M059J (cell line): Measurements from ENCODE around the gene ZFP3. TPM values are rescaled to one million over a fixed set of nuclear protein-coding genes. Genes with fewer than 3 reads are reported as not detected.
"Not testable (repeated sequence)": the region's sequence is repeated elsewhere in the genome, so short reads cannot be mapped to it uniquely, and the experiment has no call there.

Source experiments
- DNase-seq: peaks from one replicate; pipeline ENCODE4 v3.0.0-alpha.2; 2012; ENCODE audit warnings: low read depth
- total RNA-seq: library from RNA; depleted of rRNA; stranded (reverse); fragments of >200 nt; shearing (Covaris generic); gene quantifications from 2 replicates; pipeline ENCODE4 v1.2.3, GENCODE V29; 2014; rRNA removed

The ZFP3 gene
- total RNA-seq, 1 experiment from 2014 or later: 3.2 TPM

- DNase-seq: no peak
These were observed 60.6 kb downstream of the ZFP3 start for GRCh38 chr17:5138616-5139457.

- DNase-seq: no peak
These were observed 61.1 kb downstream of the ZFP3 start for GRCh38 chr17:5139458-5139732.

- DNase-seq: not testable (repeated sequence)
These were observed 64.6 kb downstream of the ZFP3 start for GRCh38 chr17:5142877-5143276.

Other genes with a start within 250 kb of the ZFP3 start
- gene MINK1, start 245.1 kb upstream of the ZFP3 start, total RNA-seq: 20.2 and 28.7 TPM in 2 replicates
- 0.20 TPM in 1 of 2 replicates, not detected in the other for gene C17orf107, start 178.9 kb upstream of the ZFP3 start, total RNA-seq
- 0.02 TPM in 1 of 2 replicates, not detected in the other for gene CHRNE, start 175.4 kb upstream of the ZFP3 start, total RNA-seq
- 0.05 TPM in 1 of 2 replicates, not detected in the other for gene GP1BA, start 146.2 kb upstream of the ZFP3 start, total RNA-seq
- 87.0 and 103 TPM in 2 replicates for gene SLC25A11, start 138.4 kb upstream of the ZFP3 start, total RNA-seq
- 27.8 and 30.5 TPM in 2 replicates for gene RNF167, start 138.2 kb upstream of the ZFP3 start, total RNA-seq
- gene PFN1, start 129.9 kb upstream of the ZFP3 start, total RNA-seq: 1,238 and 1,483 TPM in 2 replicates
- gene ENO3, start 127.3 kb upstream of the ZFP3 start, total RNA-seq: 0.27 and 1.1 TPM in 2 replicates
- 30.0 and 38.4 TPM in 2 replicates for gene SPAG7, start 110.7 kb upstream of the ZFP3 start, total RNA-seq
- 4.8 and 11.0 TPM in 2 replicates for gene CAMTA2, start 90.8 kb upstream of the ZFP3 start, total RNA-seq
- gene INCA1, start 80.9 kb upstream of the ZFP3 start, total RNA-seq: not detected in 2 replicates
- gene KIF1C, start 80.5 kb upstream of the ZFP3 start, total RNA-seq: 16.0 and 29.8 TPM in 2 replicates
- 0.32 TPM in 1 of 2 replicates, not detected in the other for gene SLC52A1, start 43.0 kb upstream of the ZFP3 start, total RNA-seq
- gene ZNF232, start 33.4 kb downstream of the ZFP3 start, total RNA-seq: 7.1 and 8.9 TPM in 2 replicates
- gene USP6, start 37.6 kb downstream of the ZFP3 start, total RNA-seq: 0.02 TPM in 1 of 2 replicates, not detected in the other
- 9.5 and 10.2 TPM in 2 replicates for gene ZNF594, start 113.4 kb downstream of the ZFP3 start, total RNA-seq
- gene SCIMP, start 156.4 kb downstream of the ZFP3 start, total RNA-seq: not detected in 2 replicates
- 31.7 and 35.0 TPM in 2 replicates for gene RABEP1, start 203.8 kb downstream of the ZFP3 start, total RNA-seq